ENCODE data around the gene IQCF2.

DNA sequence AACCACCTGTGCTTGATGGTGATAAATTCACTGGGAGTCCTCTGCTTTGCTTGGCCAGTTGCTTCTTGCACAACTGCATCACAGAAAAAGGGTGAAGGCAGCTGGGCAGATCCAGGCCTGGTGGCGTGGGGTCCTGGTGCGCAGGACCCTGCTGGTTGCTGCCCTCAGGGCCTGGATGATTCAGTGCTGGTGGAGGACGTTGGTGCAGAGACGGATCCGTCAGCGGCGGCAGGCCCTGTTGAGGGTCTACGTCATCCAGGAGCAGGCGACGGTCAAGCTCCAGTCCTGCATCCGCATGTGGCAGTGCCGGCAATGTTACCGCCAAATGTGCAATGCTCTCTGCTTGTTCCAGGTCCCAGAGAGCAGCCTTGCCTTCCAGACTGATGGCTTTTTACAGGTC lies 31.1 kb upstream of the IQCF2 start:
- TF ChIP-seq POLR2AphosphoS5 (IDR thresholded peaks at IDR 0.05; ENCODE audit: insufficient read depth in 1 of 2, low read depth in 1 of 2), result no peak
- TF ChIP-seq, protein P1, sequence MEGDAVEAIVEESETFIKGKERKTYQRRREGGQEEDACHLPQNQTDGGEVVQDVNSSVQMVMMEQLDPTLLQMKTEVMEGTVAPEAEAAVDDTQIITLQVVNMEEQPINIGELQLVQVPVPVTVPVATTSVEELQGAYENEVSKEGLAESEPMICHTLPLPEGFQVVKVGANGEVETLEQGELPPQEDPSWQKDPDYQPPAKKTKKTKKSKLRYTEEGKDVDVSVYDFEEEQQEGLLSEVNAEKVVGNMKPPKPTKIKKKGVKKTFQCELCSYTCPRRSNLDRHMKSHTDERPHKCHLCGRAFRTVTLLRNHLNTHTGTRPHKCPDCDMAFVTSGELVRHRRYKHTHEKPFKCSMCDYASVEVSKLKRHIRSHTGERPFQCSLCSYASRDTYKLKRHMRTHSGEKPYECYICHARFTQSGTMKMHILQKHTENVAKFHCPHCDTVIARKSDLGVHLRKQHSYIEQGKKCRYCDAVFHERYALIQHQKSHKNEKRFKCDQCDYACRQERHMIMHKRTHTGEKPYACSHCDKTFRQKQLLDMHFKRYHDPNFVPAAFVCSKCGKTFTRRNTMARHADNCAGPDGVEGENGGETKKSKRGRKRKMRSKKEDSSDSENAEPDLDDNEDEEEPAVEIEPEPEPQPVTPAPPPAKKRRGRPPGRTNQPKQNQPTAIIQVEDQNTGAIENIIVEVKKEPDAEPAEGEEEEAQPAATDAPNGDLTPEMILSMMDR (IDR thresholded peaks at IDR 0.05), result no peak

All from vagina (tissue), 2 donors.